ENCODE data around the gene PANK3.
A peak's percentile ranks its signal among the peaks of the same experiment; 100 is the strongest.
"Not testable (repeated sequence)": the region's sequence is repeated elsewhere in the genome, so short reads cannot be mapped to it uniquely, and the experiment has no call there.

Gene PANK3

GRCh38 chr5:168591302-168592013, 12.3 kb upstream of the PANK3 start:
- DNase-seq = no peak

GRCh38 chr5:168590666-168591065, 11.5 kb upstream of the PANK3 start:
- no peak for DNase-seq

- DNase-seq = no peak
These were observed 8.8 kb upstream of the PANK3 start for GRCh38 chr5:168587987-168588386.

- no peak for DNase-seq
These were observed 6.1 kb upstream of the PANK3 start for GRCh38 chr5:168585119-168585856.

DNA sequence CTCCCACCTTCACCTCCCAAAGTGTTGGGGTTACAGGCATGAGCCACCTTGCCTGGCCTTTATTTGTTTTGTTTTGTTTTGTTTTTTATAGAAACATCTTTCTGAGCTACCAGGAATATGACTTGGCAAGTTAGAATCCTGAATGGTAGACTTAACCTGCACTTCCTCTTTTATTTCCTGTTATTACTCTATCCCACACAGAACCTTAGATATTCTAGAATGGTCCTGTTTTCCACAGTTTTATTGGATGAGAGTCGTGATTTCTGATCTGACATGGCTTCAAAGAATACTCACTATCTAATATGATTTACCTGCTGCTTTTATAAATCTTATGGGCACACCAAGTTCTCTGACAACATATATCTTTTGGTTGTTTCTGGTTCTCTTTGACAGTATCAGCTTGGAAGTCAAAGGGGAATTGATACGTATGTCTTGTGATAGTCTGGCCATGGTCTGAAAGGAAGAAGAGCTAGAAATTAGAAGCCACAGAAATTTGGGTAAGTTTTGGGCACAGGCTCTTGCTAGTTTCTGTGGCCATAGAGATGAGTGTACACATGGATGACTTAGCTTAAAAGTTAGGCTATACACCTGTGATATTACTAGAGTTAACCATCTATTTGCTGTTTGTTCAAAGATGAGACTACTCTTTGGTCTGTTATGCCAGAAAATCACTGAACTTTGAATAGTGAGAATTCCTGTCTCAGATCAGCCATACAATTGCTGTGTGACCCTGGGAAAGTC, 4.7 kb upstream of the PANK3 start:
- DNase-seq = peak; percentile 40

DNA sequence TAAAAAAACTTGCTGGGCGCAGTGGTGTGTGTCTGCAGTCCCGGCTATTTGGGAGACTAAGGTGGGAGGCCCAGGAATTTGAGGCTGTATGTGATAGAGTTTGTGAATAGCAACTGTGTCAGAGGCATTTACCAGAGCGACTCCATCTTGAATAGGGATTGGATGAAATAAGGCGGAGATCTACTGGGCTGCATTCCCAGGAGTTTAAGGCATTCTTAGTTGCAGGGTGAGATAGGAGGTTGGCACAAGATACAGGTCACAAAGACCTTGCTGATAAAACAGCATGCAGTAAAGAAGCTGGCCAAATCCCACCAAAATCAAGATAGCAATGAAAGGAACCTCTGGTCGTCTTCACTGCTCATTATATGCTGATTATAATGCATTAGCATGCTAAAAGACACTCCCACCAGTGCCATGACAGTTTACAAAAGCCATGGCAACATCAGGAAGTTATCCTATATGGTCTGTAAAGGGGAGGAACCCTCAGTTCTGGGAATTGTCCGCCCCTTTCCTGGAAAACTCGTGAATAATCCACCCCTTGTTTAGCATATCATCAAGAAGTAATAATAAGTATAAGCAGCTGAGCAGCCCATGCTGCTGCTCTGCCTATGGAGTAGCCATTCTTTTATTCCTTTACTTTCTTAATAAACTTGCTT, 1.8 kb upstream of the PANK3 start:
- peak; percentile 32 for DNase-seq

DNA sequence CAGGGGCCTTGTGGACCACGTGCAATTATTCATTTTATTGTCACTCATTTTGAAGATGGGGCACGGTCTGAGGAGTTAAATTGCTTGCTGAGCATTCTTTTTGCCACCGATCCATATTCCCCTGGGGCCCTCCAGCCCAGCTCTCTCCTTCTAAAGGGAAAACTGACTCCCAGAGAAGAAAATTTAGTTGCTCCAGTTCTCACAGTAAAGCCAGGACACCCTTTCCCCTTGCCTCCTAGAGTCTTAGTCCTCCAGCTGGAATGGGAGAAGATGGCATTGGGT, 1.0 kb upstream of the PANK3 start:
- no peak for DNase-seq

DNA sequence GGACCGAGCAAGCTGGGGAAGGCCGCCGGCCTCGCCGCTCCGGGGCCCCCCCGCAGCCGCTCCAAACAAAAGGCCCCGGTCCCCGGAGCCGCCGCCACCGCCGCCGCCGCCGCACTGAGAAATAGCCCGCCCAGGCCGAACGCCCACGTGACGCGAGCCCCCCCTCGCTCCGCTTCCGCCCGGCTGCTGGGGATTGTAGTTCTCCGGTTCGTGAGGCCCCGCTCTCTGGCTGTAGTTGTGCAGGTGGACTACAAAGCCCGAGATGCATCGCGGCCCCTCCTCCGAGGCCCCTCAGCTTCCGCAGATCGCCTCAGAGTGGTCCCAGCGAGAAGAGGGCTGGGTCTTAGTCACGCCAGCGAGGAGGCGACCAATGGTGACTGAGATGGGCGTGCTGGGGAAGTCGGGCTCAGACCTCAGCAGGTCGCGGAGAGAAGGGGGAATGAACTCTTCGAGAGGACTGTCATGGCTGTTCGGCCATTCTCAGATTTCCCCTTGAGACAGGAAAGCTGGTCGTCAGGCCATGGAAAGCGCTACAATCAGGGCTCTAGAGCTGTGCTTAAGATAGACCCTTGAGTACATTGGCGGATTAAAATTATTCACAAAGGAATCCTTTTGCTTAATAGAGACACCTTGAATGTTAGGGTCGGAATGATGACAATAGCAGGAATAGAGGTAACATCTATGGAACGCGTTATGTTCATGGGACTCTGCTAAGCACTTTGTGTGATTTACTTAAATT, 489 bp upstream of the PANK3 start:
- peak; percentile 98 for DNase-seq

DNA sequence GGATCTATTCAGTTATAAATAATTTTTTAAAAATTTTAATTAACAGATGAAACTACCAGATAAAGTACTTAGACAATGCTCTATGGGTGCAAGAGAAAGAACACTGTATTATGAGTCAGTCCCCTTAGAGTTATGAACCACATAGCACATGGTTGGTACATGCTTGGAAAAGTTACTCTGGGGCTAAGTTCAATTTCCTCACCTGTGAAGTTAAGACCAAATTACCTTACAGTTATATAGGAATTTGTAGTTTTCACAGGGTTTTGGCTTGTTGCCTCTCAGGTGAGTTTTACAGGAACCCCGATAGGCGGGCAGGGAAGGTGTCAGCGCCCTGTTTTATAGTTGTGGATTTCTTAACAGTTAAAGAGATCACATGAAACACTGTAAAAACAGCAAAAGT, 1.2 kb downstream of the PANK3 start:
- peak; percentile 52 for DNase-seq

DNA sequence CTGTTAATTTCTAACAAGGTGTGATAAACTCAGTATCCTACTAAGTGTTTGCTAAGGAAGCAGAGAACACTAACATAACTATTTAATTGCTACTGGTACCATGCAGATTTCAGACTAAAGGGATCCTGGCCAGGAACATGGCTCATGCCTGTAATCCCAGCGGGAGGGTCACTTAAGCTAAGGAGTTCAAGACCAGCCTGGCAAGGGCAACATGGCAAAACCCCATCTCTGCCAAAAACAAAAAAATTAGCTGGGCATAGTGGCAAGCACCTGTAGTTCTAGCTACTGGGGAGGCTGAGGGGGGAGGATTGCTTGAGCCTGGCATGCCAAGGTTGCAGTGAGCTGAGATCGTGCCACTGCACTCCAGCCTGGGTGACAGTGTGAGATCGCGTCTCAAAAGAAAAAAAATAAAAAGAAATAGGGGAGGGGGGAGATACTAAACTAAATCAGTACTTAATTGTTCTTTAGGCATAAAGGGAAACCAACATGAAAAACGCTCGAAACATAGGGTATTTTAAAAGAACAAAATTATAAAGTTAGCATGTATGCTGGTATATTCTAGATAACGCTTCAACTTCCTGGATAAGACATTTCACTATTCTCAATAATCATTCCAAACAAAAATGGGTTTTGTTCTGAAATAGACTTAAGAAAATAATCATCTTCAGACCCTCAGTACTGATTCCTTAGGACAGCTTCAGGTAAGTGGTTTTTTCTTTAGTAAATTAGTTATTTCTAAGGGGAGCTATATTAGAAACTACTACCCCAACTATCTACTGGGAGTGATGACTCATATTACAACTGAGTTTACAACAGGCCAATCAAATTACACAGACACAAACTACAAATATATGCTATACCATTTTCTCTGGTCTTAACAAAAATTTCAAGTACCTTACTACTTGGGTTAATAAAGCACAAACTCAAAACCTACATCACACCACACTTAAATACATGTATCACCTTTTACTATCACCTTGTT, 3.5 kb downstream of the PANK3 start:
- no peak for DNase-seq

DNA sequence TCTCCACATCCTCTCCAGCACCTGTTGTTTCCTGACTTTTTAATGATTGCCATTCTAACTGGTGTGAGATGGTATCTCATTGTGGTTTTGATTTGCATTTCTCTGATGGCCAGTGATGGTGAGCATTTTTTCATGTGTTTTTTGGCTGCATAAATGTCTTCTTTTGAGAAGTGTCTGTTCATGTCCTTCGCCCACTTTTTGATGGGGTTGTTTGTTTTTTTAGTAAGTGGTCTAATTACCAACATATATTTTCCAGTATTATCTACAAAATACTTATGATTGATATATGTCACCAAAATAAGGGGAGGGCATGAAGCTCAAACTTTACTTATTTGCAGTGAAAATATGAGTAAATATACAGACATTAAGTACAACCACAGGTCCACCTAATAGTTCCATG, 5.0 kb downstream of the PANK3 start:
- DNase-seq = not testable (repeated sequence)

DNA sequence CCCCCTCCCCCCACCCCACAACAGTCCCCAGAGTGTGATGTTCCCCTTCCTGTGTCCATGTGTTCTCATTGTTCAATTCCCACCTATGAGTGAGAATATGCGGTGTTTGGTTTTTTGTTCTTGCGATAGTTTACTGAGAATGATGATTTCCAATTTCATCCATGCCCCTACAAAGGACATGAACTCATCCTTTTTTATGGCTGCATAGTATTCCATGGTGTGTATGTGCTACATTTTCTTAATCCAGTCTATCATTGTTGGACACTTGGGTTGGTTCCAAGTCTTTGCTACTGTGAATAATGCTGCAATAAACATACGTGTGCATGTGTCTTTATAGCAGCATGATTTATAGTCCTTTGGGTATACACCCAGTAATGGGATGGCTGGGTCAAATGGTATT, 5.5 kb downstream of the PANK3 start:
- not testable (repeated sequence) for DNase-seq

DNA sequence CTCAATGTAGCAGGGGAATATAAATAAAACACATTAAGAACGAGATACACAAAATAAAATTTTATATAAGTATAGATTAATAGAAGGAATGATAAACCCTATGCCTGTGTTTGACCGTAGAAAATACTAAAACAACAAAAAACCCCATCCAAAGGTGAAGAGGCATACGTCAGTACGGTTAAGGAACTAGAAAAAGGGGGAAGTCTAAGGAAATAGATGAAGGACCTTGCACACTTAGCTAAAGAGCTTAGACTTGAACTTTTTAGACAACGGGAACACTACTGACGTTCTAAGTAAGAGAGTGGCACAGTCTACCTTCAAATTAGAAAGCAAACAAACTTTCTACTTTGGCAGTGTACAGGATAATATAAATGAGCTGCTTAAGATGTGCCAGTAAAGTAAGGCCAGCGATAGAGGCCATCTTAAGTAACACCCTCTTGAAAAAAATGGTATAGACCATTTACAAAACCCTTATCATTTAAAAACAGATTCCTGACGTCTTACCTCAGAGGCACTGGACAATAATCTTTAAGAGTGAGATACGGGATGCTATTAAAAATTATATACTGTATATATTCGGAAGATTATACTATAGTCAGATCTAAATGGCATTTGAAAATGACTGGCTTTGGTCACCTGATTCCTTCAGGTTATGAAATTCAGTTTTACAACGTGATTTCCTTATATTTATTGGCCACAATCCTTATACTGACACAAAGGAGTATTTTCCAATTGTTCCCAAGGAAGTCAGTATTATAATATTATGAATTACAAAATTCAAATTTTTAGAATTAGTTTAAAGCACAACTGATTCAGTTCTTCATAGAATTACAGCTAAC, 8.5 kb downstream of the PANK3 start:
- peak; percentile 83 for DNase-seq

GRCh38 chr5:168568738-168569137, 10.4 kb downstream of the PANK3 start:
- no peak for DNase-seq

- no peak for DNase-seq
These were observed 15.2 kb downstream of the PANK3 start for GRCh38 chr5:168563959-168564358.

- DNase-seq = no peak
These were observed 16.9 kb downstream of the PANK3 start for GRCh38 chr5:168562279-168562678.

GRCh38 chr5:168557389-168557788, 21.8 kb downstream of the PANK3 start:
- DNase-seq = no peak

- DNase-seq = no peak
These were observed 25.6 kb downstream of the PANK3 start for GRCh38 chr5:168553377-168554130.

- no peak for DNase-seq
These were observed 27.0 kb downstream of the PANK3 start for GRCh38 chr5:168552146-168552545.

GRCh38 chr5:168550656-168551055, 28.5 kb downstream of the PANK3 start:
- DNase-seq = no peak
